K562 (cell line): ENCODE results near the gene KIF1A.

Source experiments
- KAT8 ChIP-seq: fragments of 450-650 bp; IDR thresholded peaks from 2 replicates; pipeline ENCODE4 v1.6.1; 2016; ENCODE audit warnings: low read depth, mild to moderate bottlenecking
- KHSRP ChIP-seq: fragments of 450-650 bp; IDR thresholded peaks from 2 replicates; pipeline ENCODE4 v1.6.1; 2017
- POLR2A ChIP-seq: fragments of 450-650 bp; conservative IDR thresholded peaks from 2 replicates; pipeline ENCODE4 v1.6.1; 2016
- POLR3G ChIP-seq: IDR thresholded peaks from 2 replicates; pipeline ENCODE4 v1.6.1; 2011; ENCODE audit not compliant: insufficient read length, insufficient replicate concordance; ENCODE audit errors: extremely low read depth
- RFX5 ChIP-seq: IDR thresholded peaks from 2 replicates; pipeline ENCODE4 v1.6.1; 2011; ENCODE audit warnings: low read depth, mild to moderate bottlenecking, improper control_type of control experiment, low read length
- ZNF146 ChIP-seq: IDR thresholded peaks from one replicate; pipeline ENCODE4 v1.6.1; 2018; ENCODE audit warnings: missing compliant biosample characterization; ENCODE audit not compliant: unreplicated experiment
- ZNF184 ChIP-seq: sonication (generic); formaldehyde crosslinking; IDR thresholded peaks from 2 replicates; pipeline ENCODE4 v1.5.0; 2020; ENCODE audit warnings: missing genetic modification reagents
- ZNF444 ChIP-seq: fragments of 250-450 bp; sonication (Bioruptor Pico); IDR thresholded peaks from 2 replicates; pipeline ENCODE4 v1.4.0; 2020; ENCODE audit warnings: mild to moderate bottlenecking, moderate library complexity
- TF ChIP-seq, protein P1 (sequence below): fragments of 200-600 bp; sonication (generic); IDR thresholded peaks from one replicate; pipeline ENCODE4 v1.6.1; 2012; ENCODE audit warnings: mild to moderate bottlenecking, low read depth, low read length, inconsistent platforms
- TF ChIP-seq, protein P2 (sequence below): fragments of 450-650 bp; IDR thresholded peaks from 2 replicates; pipeline ENCODE4 v1.7.1; 2018; ENCODE audit warnings: mild to moderate bottlenecking, low read depth; ENCODE audit not compliant: partially characterized antibody
- TF ChIP-seq, protein P3 (sequence below): IDR thresholded peaks from 2 replicates; pipeline ENCODE4 v1.6.1; 2016; ENCODE audit warnings: missing genetic modification characterization, missing compliant biosample characterization

DNA sequence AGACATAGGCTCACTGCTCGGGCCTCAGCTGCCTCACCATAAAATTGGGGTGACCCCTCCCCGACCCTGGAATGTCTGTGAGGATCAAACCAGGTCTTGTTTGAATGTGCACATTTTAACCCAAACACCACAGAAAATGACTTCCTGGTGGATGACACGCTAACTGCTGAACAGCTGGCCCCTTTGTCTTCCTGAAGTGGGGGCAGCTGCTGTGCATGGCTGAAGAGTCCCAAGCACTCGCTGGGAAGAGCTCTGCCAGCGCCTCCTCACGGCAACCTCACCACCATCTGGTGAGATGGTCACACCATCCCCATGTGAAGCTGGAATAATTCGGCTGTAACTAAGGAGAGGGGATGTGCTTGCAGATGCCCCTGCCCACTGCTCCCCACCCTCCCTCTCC is 94.3 kb downstream of the KIF1A start:
- TF ChIP-seq, protein P1, sequence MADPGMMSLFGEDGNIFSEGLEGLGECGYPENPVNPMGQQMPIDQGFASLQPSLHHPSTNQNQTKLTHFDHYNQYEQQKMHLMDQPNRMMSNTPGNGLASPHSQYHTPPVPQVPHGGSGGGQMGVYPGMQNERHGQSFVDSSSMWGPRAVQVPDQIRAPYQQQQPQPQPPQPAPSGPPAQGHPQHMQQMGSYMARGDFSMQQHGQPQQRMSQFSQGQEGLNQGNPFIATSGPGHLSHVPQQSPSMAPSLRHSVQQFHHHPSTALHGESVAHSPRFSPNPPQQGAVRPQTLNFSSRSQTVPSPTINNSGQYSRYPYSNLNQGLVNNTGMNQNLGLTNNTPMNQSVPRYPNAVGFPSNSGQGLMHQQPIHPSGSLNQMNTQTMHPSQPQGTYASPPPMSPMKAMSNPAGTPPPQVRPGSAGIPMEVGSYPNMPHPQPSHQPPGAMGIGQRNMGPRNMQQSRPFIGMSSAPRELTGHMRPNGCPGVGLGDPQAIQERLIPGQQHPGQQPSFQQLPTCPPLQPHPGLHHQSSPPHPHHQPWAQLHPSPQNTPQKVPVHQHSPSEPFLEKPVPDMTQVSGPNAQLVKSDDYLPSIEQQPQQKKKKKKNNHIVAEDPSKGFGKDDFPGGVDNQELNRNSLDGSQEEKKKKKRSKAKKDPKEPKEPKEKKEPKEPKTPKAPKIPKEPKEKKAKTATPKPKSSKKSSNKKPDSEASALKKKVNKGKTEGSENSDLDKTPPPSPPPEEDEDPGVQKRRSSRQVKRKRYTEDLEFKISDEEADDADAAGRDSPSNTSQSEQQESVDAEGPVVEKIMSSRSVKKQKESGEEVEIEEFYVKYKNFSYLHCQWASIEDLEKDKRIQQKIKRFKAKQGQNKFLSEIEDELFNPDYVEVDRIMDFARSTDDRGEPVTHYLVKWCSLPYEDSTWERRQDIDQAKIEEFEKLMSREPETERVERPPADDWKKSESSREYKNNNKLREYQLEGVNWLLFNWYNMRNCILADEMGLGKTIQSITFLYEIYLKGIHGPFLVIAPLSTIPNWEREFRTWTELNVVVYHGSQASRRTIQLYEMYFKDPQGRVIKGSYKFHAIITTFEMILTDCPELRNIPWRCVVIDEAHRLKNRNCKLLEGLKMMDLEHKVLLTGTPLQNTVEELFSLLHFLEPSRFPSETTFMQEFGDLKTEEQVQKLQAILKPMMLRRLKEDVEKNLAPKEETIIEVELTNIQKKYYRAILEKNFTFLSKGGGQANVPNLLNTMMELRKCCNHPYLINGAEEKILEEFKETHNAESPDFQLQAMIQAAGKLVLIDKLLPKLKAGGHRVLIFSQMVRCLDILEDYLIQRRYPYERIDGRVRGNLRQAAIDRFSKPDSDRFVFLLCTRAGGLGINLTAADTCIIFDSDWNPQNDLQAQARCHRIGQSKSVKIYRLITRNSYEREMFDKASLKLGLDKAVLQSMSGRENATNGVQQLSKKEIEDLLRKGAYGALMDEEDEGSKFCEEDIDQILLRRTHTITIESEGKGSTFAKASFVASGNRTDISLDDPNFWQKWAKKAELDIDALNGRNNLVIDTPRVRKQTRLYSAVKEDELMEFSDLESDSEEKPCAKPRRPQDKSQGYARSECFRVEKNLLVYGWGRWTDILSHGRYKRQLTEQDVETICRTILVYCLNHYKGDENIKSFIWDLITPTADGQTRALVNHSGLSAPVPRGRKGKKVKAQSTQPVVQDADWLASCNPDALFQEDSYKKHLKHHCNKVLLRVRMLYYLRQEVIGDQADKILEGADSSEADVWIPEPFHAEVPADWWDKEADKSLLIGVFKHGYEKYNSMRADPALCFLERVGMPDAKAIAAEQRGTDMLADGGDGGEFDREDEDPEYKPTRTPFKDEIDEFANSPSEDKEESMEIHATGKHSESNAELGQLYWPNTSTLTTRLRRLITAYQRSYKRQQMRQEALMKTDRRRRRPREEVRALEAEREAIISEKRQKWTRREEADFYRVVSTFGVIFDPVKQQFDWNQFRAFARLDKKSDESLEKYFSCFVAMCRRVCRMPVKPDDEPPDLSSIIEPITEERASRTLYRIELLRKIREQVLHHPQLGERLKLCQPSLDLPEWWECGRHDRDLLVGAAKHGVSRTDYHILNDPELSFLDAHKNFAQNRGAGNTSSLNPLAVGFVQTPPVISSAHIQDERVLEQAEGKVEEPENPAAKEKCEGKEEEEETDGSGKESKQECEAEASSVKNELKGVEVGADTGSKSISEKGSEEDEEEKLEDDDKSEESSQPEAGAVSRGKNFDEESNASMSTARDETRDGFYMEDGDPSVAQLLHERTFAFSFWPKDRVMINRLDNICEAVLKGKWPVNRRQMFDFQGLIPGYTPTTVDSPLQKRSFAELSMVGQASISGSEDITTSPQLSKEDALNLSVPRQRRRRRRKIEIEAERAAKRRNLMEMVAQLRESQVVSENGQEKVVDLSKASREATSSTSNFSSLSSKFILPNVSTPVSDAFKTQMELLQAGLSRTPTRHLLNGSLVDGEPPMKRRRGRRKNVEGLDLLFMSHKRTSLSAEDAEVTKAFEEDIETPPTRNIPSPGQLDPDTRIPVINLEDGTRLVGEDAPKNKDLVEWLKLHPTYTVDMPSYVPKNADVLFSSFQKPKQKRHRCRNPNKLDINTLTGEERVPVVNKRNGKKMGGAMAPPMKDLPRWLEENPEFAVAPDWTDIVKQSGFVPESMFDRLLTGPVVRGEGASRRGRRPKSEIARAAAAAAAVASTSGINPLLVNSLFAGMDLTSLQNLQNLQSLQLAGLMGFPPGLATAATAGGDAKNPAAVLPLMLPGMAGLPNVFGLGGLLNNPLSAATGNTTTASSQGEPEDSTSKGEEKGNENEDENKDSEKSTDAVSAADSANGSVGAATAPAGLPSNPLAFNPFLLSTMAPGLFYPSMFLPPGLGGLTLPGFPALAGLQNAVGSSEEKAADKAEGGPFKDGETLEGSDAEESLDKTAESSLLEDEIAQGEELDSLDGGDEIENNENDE, result no peak
- TF ChIP-seq KHSRP (no peak), RFX5 (no peak), ZNF146 (CRISPR knock-in tag) (no peak), POLR3G (no peak), POLR2A (no peak), KAT8 (no peak), ZNF184 (CRISPR knock-in tag) (no peak), ZNF444 (no peak)
- TF ChIP-seq, protein P2, sequence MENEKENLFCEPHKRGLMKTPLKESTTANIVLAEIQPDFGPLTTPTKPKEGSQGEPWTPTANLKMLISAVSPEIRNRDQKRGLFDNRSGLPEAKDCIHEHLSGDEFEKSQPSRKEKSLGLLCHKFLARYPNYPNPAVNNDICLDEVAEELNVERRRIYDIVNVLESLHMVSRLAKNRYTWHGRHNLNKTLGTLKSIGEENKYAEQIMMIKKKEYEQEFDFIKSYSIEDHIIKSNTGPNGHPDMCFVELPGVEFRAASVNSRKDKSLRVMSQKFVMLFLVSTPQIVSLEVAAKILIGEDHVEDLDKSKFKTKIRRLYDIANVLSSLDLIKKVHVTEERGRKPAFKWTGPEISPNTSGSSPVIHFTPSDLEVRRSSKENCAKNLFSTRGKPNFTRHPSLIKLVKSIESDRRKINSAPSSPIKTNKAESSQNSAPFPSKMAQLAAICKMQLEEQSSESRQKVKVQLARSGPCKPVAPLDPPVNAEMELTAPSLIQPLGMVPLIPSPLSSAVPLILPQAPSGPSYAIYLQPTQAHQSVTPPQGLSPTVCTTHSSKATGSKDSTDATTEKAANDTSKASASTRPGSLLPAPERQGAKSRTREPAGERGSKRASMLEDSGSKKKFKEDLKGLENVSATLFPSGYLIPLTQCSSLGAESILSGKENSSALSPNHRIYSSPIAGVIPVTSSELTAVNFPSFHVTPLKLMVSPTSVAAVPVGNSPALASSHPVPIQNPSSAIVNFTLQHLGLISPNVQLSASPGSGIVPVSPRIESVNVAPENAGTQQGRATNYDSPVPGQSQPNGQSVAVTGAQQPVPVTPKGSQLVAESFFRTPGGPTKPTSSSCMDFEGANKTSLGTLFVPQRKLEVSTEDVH, result no peak
- TF ChIP-seq, protein P3, sequence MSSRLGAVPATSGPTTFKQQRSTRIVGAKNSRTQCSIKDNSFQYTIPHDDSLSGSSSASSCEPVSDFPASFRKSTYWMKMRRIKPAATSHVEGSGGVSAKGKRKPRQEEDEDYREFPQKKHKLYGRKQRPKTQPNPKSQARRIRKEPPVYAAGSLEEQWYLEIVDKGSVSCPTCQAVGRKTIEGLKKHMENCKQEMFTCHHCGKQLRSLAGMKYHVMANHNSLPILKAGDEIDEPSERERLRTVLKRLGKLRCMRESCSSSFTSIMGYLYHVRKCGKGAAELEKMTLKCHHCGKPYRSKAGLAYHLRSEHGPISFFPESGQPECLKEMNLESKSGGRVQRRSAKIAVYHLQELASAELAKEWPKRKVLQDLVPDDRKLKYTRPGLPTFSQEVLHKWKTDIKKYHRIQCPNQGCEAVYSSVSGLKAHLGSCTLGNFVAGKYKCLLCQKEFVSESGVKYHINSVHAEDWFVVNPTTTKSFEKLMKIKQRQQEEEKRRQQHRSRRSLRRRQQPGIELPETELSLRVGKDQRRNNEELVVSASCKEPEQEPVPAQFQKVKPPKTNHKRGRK, result no peak
